ENCODE results near the gene ZNF205.

DNA sequence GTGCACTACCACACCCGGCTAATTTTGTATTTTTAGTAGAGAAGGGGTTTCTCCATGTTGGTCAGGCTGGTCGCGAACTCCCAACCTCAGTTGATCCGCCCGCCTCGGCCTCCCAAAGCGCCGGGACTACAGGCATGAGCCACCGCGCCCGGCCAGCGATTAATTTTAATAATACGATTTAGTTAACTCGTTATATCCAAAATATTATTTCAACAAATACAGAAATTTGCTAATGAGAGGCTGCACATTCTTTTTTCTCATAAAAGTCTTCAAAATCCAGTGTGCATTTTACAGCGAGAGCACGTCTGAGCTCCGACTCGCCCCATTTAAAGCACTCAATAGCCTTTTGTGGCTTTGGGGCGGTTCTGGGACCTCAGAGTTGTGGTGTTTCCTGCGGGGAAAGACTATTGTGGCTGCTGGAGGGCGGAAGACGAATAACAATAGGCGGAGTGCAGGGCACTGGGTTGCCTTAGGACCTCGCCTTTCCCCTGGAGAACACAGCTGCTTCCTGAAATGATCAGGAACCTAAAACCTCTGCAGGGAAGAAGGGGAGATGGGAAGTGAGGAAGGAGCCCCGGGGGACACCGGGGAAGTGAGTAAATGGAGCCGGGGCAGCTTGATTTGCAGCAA, 10.4 kb upstream of the ZNF205 start:
- TF ChIP-seq EP300 (IDR thresholded peaks at IDR 0.05) (no peak), POLR2A (IDR thresholded peaks at IDR 0.05; ENCODE audit: low read depth) (no peak)
- TF ChIP-seq, protein P1, sequence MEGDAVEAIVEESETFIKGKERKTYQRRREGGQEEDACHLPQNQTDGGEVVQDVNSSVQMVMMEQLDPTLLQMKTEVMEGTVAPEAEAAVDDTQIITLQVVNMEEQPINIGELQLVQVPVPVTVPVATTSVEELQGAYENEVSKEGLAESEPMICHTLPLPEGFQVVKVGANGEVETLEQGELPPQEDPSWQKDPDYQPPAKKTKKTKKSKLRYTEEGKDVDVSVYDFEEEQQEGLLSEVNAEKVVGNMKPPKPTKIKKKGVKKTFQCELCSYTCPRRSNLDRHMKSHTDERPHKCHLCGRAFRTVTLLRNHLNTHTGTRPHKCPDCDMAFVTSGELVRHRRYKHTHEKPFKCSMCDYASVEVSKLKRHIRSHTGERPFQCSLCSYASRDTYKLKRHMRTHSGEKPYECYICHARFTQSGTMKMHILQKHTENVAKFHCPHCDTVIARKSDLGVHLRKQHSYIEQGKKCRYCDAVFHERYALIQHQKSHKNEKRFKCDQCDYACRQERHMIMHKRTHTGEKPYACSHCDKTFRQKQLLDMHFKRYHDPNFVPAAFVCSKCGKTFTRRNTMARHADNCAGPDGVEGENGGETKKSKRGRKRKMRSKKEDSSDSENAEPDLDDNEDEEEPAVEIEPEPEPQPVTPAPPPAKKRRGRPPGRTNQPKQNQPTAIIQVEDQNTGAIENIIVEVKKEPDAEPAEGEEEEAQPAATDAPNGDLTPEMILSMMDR (IDR thresholded peaks at IDR 0.05), result no peak
